ENCODE measurements around the gene BATF2.

The BATF2 gene

GRCh38 chr11:65034423-65034822 is 37.7 kb upstream of the BATF2 start:
- Histone ChIP-seq H4K20me1 (ENCODE audit: insufficient read depth, low read length, poor library complexity, severe bottlenecking) (no peaks in the 10 kb centered on the region), H3K36me3 (ENCODE audit: insufficient read depth, low read length) (no peaks in the 10 kb centered on the region; the same call in 1 of the 2 replicates)
- TF ChIP-seq EZH2phosphoT487 (IDR thresholded peaks at IDR 0.05; ENCODE audit: borderline replicate concordance) (no peak), CTCF (conservative IDR thresholded peaks at IDR 0.05; ENCODE audit: low read length) (no peak)

GRCh38 chr11:65032216-65032615 is 35.4 kb upstream of the BATF2 start:
- Histone ChIP-seq H3K9ac (ENCODE audit: low read depth, low read length, poor library complexity, severe bottlenecking) (no peak overlapping the region), H3K4me3 (ENCODE audit: low read length, poor library complexity, severe bottlenecking) (no peak overlapping the region), H3K27me3 (ENCODE audit: insufficient read depth, low read length, poor library complexity, severe bottlenecking) (no peaks in the 10 kb centered on the region), H3K79me2 (ENCODE audit: insufficient read depth, low read length) (no peaks in the 10 kb centered on the region), H3K36me3 (ENCODE audit: insufficient read depth, low read length) (no peaks in the 10 kb centered on the region), H3K9me3 (ENCODE audit: insufficient read depth, low read depth, low read length) (no peaks in the 10 kb centered on the region), H4K20me1 (ENCODE audit: insufficient read depth, low read length, poor library complexity, severe bottlenecking) (no peaks in the 10 kb centered on the region), H3F3A (ENCODE audit: low read depth) (no peaks in the 10 kb centered on the region), H3K4me2 (ENCODE audit: low read depth, low read length, poor library complexity, severe bottlenecking) (no peak overlapping the region), H2AFZ (ENCODE audit: low read length) (no peak overlapping the region), H3K4me1 (ENCODE audit: insufficient read depth, low read length, poor library complexity, severe bottlenecking) (peaks cover 8% of the 10 kb centered on the region), H3K9me2 (replicated peaks; ENCODE audit: low read depth, low read length) (no peaks in the 10 kb centered on the region)
- TF ChIP-seq EZH2phosphoT487 (IDR thresholded peaks at IDR 0.05; ENCODE audit: borderline replicate concordance): no peak
- no peak for TF ChIP-seq CTCF (conservative IDR thresholded peaks at IDR 0.05; ENCODE audit: low read length)

More at GRCh38 chr11:65034423-65034822, 37.7 kb upstream of the BATF2 start:
- Histone ChIP-seq H3K9me2 (replicated peaks; ENCODE audit: low read depth, low read length) (no peaks in the 10 kb centered on the region), H3K4me1 (ENCODE audit: insufficient read depth, low read length, poor library complexity, severe bottlenecking) (no peaks in the 10 kb centered on the region), H3K27me3 (ENCODE audit: insufficient read depth, low read length, poor library complexity, severe bottlenecking) (no peaks in the 10 kb centered on the region), H3K9ac (ENCODE audit: low read depth, low read length, poor library complexity, severe bottlenecking) (no peak overlapping the region), H2AFZ (ENCODE audit: low read length) (no peak overlapping the region), H3F3A (ENCODE audit: low read depth) (no peaks in the 10 kb centered on the region), H3K79me2 (ENCODE audit: insufficient read depth, low read length) (no peaks in the 10 kb centered on the region), H3K4me3 (ENCODE audit: low read length, poor library complexity, severe bottlenecking) (no peak overlapping the region), H3K9me3 (ENCODE audit: insufficient read depth, low read depth, low read length) (no peaks in the 10 kb centered on the region), H3K4me2 (ENCODE audit: low read depth, low read length, poor library complexity, severe bottlenecking) (no peak overlapping the region)

- Histone ChIP-seq H3K4me1 (ENCODE audit: insufficient read depth, low read length, poor library complexity, severe bottlenecking) (peaks cover 14% of the 10 kb centered on the region), H3K36me3 (ENCODE audit: insufficient read depth, low read length) (no peaks in the 10 kb centered on the region), H3K9me3 (ENCODE audit: insufficient read depth, low read depth, low read length) (no peaks in the 10 kb centered on the region), H3K4me3 (ENCODE audit: low read length, poor library complexity, severe bottlenecking) (peak within 1 kb of the TSS; percentile 76), H2AFZ (ENCODE audit: low read length) (peak within 1 kb of the TSS; percentile 89), H3K4me2 (ENCODE audit: low read depth, low read length, poor library complexity, severe bottlenecking) (peak within 1 kb of the TSS; percentile 79), H3K27me3 (ENCODE audit: insufficient read depth, low read length, poor library complexity, severe bottlenecking) (no peaks in the 10 kb centered on the region), H3K9ac (ENCODE audit: low read depth, low read length, poor library complexity, severe bottlenecking) (peak within 1 kb of the TSS; percentile 57), H3K79me2 (ENCODE audit: insufficient read depth, low read length) (no peaks in the 10 kb centered on the region), H3K9me2 (replicated peaks; ENCODE audit: low read depth, low read length) (no peaks in the 10 kb centered on the region), H4K20me1 (ENCODE audit: insufficient read depth, low read length, poor library complexity, severe bottlenecking) (no peaks in the 10 kb centered on the region), H3F3A (ENCODE audit: low read depth) (no peaks in the 10 kb centered on the region)
- TF ChIP-seq EZH2phosphoT487 (IDR thresholded peaks at IDR 0.05; ENCODE audit: borderline replicate concordance) (no peak), CTCF (conservative IDR thresholded peaks at IDR 0.05; ENCODE audit: low read length) (peak; percentile 41)
Observed at GRCh38 chr11:65027213-65028067, 30.7 kb upstream of the BATF2 start, which contains the start of gene SNX15. Gene SNX15, plus strand, starts transcription at chr11:65027439. Its CDS starts 99 bp downstream, at chr11:65027538.

Measured in Loucy (cell line).